Stimulated activated CD4-positive, alpha-beta T cell treated with anti-CD3 and anti-CD28 coated beads, Interleukin-1b, Interleukin-23, amount 100 ng/mL, for 4 hours (primary cell): Measurements from ENCODE around the gene DIAPH1.
A peak's percentile ranks its signal among the peaks of the same experiment; 100 is the strongest.

Experiments
- DNase-seq, 2 donors: peaks; one replicate each; pipeline ENCODE4 v3.0.0-alpha.2; 2020; ENCODE audit warnings: low read depth in 2 of 2

DIAPH1 gene

GRCh38 chr5:141560725-141561483, 57.9 kb downstream of the DIAPH1 start:
- no peak for DNase-seq

- no peak for DNase-seq
Observed at GRCh38 chr5:141560151-141560550, 58.6 kb downstream of the DIAPH1 start.

GRCh38 chr5:141559461-141559860, 59.3 kb downstream of the DIAPH1 start:
- DNase-seq = no peak

GRCh38 chr5:141558150-141558549, 60.6 kb downstream of the DIAPH1 start:
- DNase-seq = no peak

- DNase-seq = peak; percentile 70 to 75
Observed at GRCh38 chr5:141557681-141558136, 61.1 kb downstream of the DIAPH1 start.

- DNase-seq = no peak
Observed at GRCh38 chr5:141547921-141548320, 70.9 kb downstream of the DIAPH1 start.

GRCh38 chr5:141547488-141547887, 71.3 kb downstream of the DIAPH1 start:
- DNase-seq = no peak

GRCh38 chr5:141543053-141543452, 75.7 kb downstream of the DIAPH1 start:
- DNase-seq = no peak

- no peak for DNase-seq
Observed at GRCh38 chr5:141534492-141535213, 84.1 kb downstream of the DIAPH1 start.

- no peak for DNase-seq
Observed at GRCh38 chr5:141533897-141534296, 84.9 kb downstream of the DIAPH1 start.

- no peak for DNase-seq
Observed at GRCh38 chr5:141532726-141533125, 86.1 kb downstream of the DIAPH1 start.

- DNase-seq = no peak
Observed at GRCh38 chr5:141529873-141530272, 88.9 kb downstream of the DIAPH1 start.

- DNase-seq = no peak
Observed at GRCh38 chr5:141529002-141529401, 89.8 kb downstream of the DIAPH1 start.

- DNase-seq = no peak
Observed at GRCh38 chr5:141528291-141528984, 90.4 kb downstream of the DIAPH1 start.

GRCh38 chr5:141527426-141527825, 91.4 kb downstream of the DIAPH1 start:
- no peak for DNase-seq

GRCh38 chr5:141525653-141526052, 93.1 kb downstream of the DIAPH1 start:
- DNase-seq = no peak

- peak; percentile 31 to 43 for DNase-seq
Observed at GRCh38 chr5:141524604-141525597, 93.9 kb downstream of the DIAPH1 start.

GRCh38 chr5:141523991-141524390, 94.8 kb downstream of the DIAPH1 start:
- DNase-seq = no peak

GRCh38 chr5:141522301-141522700, 96.5 kb downstream of the DIAPH1 start:
- DNase-seq = no peak

GRCh38 chr5:141521244-141521781, 97.5 kb downstream of the DIAPH1 start:
- no peak for DNase-seq
